ENCODE measurements around the gene OR51A2.
"Not testable (repeated sequence)": the region's sequence is repeated elsewhere in the genome, so short reads cannot be mapped to it uniquely, and the experiment has no call there.

OR51A2 gene, protein sequence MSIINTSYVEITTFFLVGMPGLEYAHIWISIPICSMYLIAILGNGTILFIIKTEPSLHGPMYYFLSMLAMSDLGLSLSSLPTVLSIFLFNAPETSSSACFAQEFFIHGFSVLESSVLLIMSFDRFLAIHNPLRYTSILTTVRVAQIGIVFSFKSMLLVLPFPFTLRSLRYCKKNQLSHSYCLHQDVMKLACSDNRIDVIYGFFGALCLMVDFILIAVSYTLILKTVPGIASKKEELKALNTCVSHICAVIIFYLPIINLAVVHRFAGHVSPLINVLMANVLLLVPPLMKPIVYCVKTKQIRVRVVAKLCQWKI

GRCh38 chr11:4955613-4956012, at the start of gene OR51A2:
TSS of gene OR51A2 (minus strand) at chr11:4955713. CDS start at chr11:4955713, 0 bp downstream.
- not testable (repeated sequence) for DNase-seq

GRCh38 chr11:5004424-5005274, 49.1 kb upstream of the OR51A2 start:
- DNase-seq = no peak

- DNase-seq = no peak
Observed at GRCh38 chr11:4994551-4994950, 39.0 kb upstream of the OR51A2 start, which contains the start of gene OR51L1. TSS of gene OR51L1 (plus strand) at chr11:4994851. CDS start at chr11:4998983, 4,132 bp downstream.

GRCh38 chr11:4991060-4991459, 35.5 kb upstream of the OR51A2 start:
- no peak for DNase-seq

DNA sequence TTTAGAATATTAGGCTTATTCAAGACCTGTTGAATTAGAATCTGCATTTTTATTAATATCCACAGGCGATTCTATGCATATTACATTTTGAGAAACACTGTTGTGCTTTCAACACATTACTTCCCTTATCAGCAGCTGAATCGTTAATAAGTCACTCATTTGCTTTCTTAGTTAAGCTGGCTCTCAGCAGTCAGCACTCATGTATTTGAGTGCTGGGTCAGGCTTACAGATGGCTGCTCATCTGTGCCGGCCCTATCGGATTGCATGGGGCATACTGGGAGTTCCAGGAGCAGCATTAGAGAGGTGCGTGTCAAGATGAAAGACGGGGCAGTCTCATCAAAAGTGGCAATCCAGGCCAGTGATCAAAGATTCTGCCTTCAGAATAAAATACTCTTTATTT, 28.3 kb upstream of the OR51A2 start:
- DNase-seq = no peak

- no peak for DNase-seq
Observed at GRCh38 chr11:4982678-4983077, 27.2 kb upstream of the OR51A2 start.

- DNase-seq = no peak
Observed at GRCh38 chr11:4979036-4979435, 23.5 kb upstream of the OR51A2 start.

- no peak for DNase-seq
Observed at GRCh38 chr11:4975436-4975835, 19.9 kb upstream of the OR51A2 start.

DNA sequence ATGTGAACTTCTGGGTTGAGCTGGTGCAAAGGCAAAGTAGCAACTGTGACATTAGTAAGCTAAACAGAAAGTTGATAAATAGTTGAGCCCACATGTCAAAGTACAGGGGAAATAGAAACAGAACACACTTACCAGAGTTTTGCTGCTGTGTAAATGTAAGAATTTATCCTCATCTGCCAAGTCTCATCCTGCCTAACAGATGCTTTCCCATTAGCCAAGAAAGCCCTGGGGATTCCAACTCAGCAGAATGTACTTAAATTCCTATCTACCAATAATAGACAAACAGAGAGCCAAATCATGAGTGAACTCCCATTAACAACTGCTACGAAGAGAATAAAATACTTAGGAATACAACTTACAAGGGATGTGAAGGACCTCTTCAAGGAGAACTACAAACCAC, 7.3 kb upstream of the OR51A2 start:
- DNase-seq = no peak

GRCh38 chr11:4960877-4961276, 5.4 kb upstream of the OR51A2 start:
- DNase-seq = no peak

DNA sequence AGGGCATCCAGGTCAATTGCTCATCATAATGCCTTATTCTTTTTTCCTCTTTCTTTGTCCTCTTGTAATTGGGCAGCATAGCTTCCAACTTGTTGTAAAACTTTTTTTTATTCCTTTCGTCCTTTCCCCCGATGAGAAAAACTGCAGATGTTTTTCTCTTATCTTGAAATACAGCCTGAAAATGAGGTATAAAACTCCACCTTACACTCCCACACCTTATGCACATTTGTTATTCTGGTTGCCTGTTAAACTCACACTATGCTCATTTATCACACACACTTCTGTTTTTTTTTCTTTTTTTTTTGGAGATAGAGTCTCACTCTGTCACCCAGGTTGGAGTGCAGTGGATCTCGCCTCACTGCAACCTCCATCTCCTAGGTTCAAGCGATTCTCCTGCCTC, 1.9 kb upstream of the OR51A2 start:
- no peak for DNase-seq

DNA sequence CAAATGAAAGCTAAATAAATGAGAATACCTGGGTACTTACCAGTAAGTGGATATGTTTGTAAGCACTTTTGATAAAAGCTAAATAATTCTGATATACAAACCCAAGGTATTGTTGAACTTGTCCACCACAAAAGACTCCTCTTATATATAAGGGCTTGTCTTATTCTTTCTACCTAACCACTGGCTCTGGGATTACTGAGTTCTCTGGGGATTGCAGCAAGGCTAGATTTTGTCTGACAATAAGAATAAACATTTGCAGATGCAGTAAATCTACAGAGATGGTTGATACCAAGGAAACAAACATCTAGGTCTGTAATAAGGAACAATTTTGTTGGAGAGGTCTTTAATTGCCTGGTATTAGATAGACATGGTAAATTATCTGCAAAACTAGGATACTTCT, 8.0 kb downstream of the OR51A2 start, which contains the start of gene OR51A4:
Gene OR51A4 (minus strand): TSS at position 101 of the 400 bp plus-strand sequence. CDS start 505 bp downstream, outside the sequence.
- no peak for DNase-seq

- DNase-seq = no peak
Observed at GRCh38 chr11:4936745-4937144, 18.8 kb downstream of the OR51A2 start.

DNA sequence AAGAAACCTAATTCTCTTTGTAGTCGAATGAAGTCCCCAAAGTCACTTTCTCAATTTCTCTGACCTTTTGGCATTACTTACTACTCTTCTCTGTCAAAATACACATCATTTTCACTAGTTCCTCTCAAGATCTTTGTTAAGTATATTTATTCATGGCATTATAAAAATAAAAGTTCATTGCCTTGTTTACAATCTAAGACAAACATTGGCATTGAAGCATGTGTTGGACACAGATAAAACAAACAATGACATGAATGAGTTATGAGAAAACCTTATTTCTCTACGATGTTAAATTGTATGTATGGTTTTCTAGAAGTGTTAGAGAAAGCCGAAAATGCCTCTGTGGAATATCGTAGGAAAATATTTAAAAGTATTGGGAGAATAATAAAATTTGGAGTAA, 22.8 kb downstream of the OR51A2 start:
- DNase-seq = no peak

DNA sequence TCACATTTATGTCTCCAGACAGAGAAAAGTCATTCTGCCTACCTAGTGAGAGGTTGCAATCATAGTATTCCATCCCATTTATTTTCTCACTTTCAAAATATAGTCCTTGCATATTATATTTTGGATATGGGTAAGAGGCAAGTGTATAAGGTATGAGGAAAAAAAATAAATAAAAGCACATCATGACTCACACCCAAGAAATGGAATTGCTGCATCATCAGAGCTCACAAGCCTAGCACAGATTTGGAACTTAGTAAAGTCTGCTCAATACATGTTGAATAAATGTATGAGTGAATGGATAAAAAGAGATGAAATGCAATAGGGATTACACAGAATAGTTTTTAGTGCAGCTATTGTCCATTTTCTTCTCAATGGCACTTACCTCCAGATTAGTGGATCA, 28.9 kb downstream of the OR51A2 start:
- DNase-seq = no peak

DNA sequence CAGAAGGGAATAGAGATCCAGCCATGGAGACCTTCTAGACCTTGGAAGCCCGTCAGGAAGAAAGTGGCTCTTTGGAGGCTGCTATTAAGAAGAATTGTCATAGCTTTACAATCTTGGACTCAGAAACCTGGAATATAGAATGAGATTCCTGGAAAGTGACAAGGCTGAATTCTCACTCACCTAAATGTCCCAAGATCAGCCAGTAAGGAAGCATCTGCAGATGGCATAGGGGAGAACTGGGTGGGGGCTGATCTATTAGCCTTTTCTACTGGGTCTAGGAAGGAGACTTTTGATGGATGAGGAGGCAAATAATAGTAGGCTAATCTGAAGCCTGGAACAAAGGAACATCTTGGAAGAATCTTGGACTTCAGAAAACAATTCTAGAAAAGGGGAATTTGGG, 31.3 kb downstream of the OR51A2 start, which contains the start of gene OR51G1:
Gene OR51G1 (minus strand): TSS at position 101 of the 400 bp plus-strand sequence. CDS start 0 bp downstream, at position 101.
- no peak for DNase-seq

DNA sequence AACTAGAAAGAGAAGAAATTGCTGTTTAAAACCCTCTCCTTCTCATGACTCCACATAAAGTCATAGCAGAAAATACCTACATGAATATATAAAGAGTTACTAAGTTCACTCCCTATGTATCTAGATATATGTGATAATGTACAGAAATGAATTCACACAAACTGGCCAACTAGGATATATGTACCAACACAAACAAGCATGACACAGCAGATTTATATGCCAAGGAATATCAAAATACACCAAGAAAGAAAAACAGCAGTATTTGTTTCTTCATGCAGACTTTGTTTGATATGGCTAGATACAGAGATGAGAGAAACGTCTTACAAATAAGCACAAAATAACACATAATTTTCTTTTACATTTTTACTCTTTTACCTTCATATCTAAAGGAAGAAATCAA, 33.2 kb downstream of the OR51A2 start:
- DNase-seq = no peak

DNA sequence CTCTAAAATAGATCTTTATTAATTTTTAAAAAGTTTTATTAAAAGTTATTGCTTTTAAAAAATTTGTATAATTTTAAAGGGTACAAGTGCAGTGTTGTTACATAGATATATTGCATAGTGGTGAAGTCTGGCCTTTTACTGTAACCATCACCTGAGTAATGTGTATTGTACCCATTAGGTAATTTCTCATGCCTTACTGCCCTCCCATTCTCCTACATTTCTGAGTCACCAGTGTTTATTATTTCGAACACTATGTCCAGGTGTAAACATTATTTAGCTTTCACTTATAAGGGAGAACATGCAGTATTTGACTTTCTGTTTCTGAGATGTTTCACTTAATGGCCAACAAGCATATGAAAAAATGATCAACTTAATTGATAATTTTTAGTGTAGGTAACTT, 33.7 kb downstream of the OR51A2 start:
- DNase-seq = no peak

- no peak for DNase-seq
Observed at GRCh38 chr11:4919250-4919649, 36.3 kb downstream of the OR51A2 start, which contains the start of gene OR51G2. TSS of gene OR51G2 (minus strand) at chr11:4919350. CDS start at chr11:4915663, 3,687 bp downstream.

DNA sequence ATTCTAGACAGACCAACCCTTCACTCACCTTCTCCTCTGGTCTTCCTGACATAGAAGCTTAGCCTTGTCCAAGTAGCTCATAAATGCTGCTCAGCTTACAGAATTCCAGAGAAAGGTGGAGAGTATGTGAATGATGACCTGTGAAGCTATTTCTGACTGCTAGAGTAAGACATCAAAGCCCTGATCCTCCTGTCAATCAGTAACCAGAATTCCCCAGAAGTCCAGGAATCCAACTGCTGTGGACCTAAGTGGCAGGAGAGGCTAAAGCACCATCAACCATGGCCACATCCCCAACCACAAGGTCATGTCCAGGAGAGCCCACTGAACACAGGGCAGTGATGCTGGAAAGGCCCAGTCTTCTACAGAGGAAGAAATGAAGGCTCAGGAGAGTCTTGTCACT, 38.9 kb downstream of the OR51A2 start:
- no peak for DNase-seq

Data from cerebellar nuclear complex (tissue), 1 donor.